ENCODE measurements around the gene SCARF2. TPM values are rescaled to one million over a fixed set of nuclear protein-coding genes. Genes with fewer than 3 reads are reported as not detected.
A peak's percentile ranks its signal among the peaks of the same experiment; 100 is the strongest.

The SCARF2 gene
- total RNA-seq, 1 donor from 2014 or later: 3.4 TPM

GRCh38 chr22:20399866-20400605, 37.6 kb downstream of the SCARF2 start:
- DNase-seq: no peak
- peaks cover 3% of the 10 kb centered on the region for H3K9me3 Mint-ChIP-seq (ENCODE audit: unreplicated experiment)
- H3K4me3 Mint-ChIP-seq (ENCODE audit: unreplicated experiment): no peak overlapping the region
- H3K27me3 Mint-ChIP-seq (ENCODE audit: unreplicated experiment): peaks cover 6% of the 10 kb centered on the region
- no peak for TF ChIP-seq CTCF (IDR thresholded peaks at IDR 0.05; ENCODE audit: partially characterized antibody, unreplicated experiment)
- H3K27ac Mint-ChIP-seq (ENCODE audit: unreplicated experiment): no peak overlapping the region
- H3K4me1 Mint-ChIP-seq (ENCODE audit: low read depth, unreplicated experiment): peaks cover 19% of the 10 kb centered on the region
- peaks cover 6% of the 10 kb centered on the region for H3K36me3 Mint-ChIP-seq (ENCODE audit: unreplicated experiment)

DNA sequence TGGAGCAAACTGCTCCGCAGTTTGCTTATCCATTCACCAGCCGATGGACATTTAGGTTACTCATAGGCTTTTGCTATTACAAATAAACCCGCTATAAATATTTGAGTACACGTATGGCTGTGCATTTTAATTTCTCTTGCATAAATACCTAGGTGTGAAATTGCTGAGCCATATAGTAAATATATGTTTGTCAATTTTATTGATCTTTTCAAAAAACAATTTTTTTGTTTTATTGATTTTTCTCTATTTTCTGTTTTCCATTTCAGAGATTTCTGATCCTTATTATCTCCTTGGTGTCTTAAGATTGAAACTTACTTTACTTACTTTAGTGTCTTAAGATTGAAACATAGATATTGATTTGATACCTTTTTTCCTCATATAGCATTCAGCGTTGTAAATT, 39.2 kb downstream of the SCARF2 start:
- Mint-ChIP-seq H3K27ac (ENCODE audit: unreplicated experiment) (no peak overlapping the region), H3K36me3 (ENCODE audit: unreplicated experiment) (peaks cover 4% of the 10 kb centered on the region), H3K4me1 (ENCODE audit: low read depth, unreplicated experiment) (peaks cover 24% of the 10 kb centered on the region), H3K27me3 (ENCODE audit: unreplicated experiment) (peaks cover 6% of the 10 kb centered on the region), H3K4me3 (ENCODE audit: unreplicated experiment) (no peak overlapping the region), H3K9me3 (ENCODE audit: unreplicated experiment) (peaks cover 5% of the 10 kb centered on the region)
- no peak for DNase-seq
- TF ChIP-seq CTCF (IDR thresholded peaks at IDR 0.05; ENCODE audit: partially characterized antibody, unreplicated experiment): no peak

DNA sequence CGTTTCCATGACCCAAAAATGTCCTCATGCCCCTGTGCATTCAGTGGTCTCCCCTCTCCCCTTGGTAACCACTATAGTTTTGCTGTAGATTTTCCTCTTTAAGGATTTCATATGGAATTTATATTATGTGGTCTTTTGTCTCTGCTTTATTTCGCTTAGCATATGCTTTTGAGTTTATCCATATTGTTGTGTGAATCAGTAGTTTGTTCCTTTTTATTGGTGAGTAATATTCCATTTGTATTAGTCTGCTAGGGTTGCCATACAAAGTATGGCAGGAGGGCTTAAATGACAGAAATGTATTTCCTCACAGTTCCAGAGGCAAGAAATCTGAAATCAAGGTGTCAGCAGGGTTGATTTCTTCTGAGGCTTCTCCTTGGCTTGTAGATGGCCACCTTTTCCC, 40.1 kb downstream of the SCARF2 start:
- H3K4me1 Mint-ChIP-seq (ENCODE audit: low read depth, unreplicated experiment): peaks cover 24% of the 10 kb centered on the region
- H3K4me3 Mint-ChIP-seq (ENCODE audit: unreplicated experiment): no peak overlapping the region
- H3K9me3 Mint-ChIP-seq (ENCODE audit: unreplicated experiment): peaks cover 5% of the 10 kb centered on the region
- H3K27me3 Mint-ChIP-seq (ENCODE audit: unreplicated experiment): peaks cover 8% of the 10 kb centered on the region
- no peaks in the 10 kb centered on the region for H3K36me3 Mint-ChIP-seq (ENCODE audit: unreplicated experiment)
- TF ChIP-seq CTCF (IDR thresholded peaks at IDR 0.05; ENCODE audit: partially characterized antibody, unreplicated experiment): no peak
- H3K27ac Mint-ChIP-seq (ENCODE audit: unreplicated experiment): no peak overlapping the region
- DNase-seq: no peak

GRCh38 chr22:20396639-20397038, 41.0 kb downstream of the SCARF2 start:
- peaks cover 5% of the 10 kb centered on the region for H3K9me3 Mint-ChIP-seq (ENCODE audit: unreplicated experiment)
- peaks cover 6% of the 10 kb centered on the region for H3K27me3 Mint-ChIP-seq (ENCODE audit: unreplicated experiment)
- peaks cover 24% of the 10 kb centered on the region for H3K4me1 Mint-ChIP-seq (ENCODE audit: low read depth, unreplicated experiment)
- no peaks in the 10 kb centered on the region for H3K36me3 Mint-ChIP-seq (ENCODE audit: unreplicated experiment)
- no peak for DNase-seq
- peak overlapping the region; percentile 94 for H3K4me3 Mint-ChIP-seq (ENCODE audit: unreplicated experiment)
- no peak overlapping the region for H3K27ac Mint-ChIP-seq (ENCODE audit: unreplicated experiment)
- TF ChIP-seq CTCF (IDR thresholded peaks at IDR 0.05; ENCODE audit: partially characterized antibody, unreplicated experiment): no peak

GRCh38 chr22:20395907-20396287, 41.7 kb downstream of the SCARF2 start:
- Mint-ChIP-seq H3K27ac (ENCODE audit: unreplicated experiment) (no peak overlapping the region), H3K4me3 (ENCODE audit: unreplicated experiment) (peak overlapping the region; percentile 94), H3K27me3 (ENCODE audit: unreplicated experiment) (peaks cover 10% of the 10 kb centered on the region), H3K36me3 (ENCODE audit: unreplicated experiment) (no peaks in the 10 kb centered on the region), H3K9me3 (ENCODE audit: unreplicated experiment) (peaks cover 5% of the 10 kb centered on the region), H3K4me1 (ENCODE audit: low read depth, unreplicated experiment) (peaks cover 24% of the 10 kb centered on the region)
- no peak for DNase-seq
- no peak for TF ChIP-seq CTCF (IDR thresholded peaks at IDR 0.05; ENCODE audit: partially characterized antibody, unreplicated experiment)

Data from glutamatergic neuron (in vitro differentiated cells).